Mucosa of stomach (tissue), 1 donor: Measurements from ENCODE around the gene UST.
"Not testable (repeated sequence)": the region's sequence is repeated elsewhere in the genome, so short reads cannot be mapped to it uniquely, and the experiment has no call there.

Source experiments
- H3K27me3 ChIP-seq: one replicate; pipeline ENCODE4 v1.7.0; 2013; ENCODE audit warnings: mild to moderate bottlenecking, low read length; ENCODE audit not compliant: control insufficient read depth, insufficient read depth
- H3K36me3 ChIP-seq: one replicate; pipeline ENCODE4 v1.7.0; 2013; ENCODE audit warnings: low read length; ENCODE audit not compliant: control insufficient read depth, insufficient read depth
- H3K4me1 ChIP-seq: one replicate; pipeline ENCODE4 v1.7.0; 2013; ENCODE audit warnings: mild to moderate bottlenecking, low read length; ENCODE audit not compliant: control insufficient read depth, insufficient read depth
- H3K4me3 ChIP-seq: one replicate; pipeline ENCODE4 v1.7.0; 2013; ENCODE audit warnings: low read length
- H3K9ac ChIP-seq: one replicate; pipeline ENCODE4 v1.7.0; 2013; ENCODE audit warnings: mild to moderate bottlenecking, low read length, moderate library complexity
- H3K9me3 ChIP-seq: one replicate; pipeline ENCODE4 v1.7.0; 2013; ENCODE audit warnings: mild to moderate bottlenecking, low read length, moderate library complexity; ENCODE audit not compliant: control insufficient read depth
- donor health status: Pancreatic carcinoma.

UST gene

DNA sequence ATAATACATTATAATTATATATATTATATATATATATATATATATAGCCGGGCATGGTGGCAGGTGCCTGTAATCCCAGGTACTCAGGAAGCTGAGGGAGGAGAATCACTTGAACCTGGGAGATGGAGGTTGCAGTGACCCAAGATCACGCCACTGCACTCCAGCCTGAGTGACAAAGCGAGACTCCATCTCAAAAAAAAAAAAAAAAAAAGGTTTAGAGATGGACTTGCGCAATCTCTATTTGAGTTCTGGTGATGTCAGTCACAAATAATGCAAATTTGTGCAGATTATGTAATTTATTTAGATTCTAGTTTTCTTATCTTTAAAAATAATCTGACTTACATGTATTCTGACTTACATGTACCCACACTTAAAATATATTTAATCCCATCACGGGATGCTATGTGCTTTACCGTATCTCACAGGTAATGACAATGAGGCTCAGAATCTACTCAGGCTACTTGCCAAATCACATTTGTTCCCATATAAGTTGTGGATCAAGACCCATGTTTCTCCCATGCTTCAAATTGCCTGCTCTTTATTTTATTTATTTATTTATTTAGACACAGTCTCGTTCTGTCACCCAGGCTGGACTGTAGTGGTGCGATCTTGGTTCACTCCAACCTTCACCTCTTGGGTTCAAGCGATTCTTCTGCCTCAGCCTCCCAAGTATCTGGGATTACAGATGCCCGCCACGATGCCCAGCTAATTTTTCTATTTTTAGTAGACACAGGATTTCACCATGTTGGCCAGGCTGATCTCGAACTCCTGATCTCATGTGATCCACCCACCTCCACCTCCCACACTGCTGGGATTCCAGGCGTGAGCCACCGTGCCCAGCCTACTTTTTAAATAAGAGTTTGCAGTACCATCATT is 7.6 kb upstream of the UST start:
- Histone ChIP-seq H3K9me3 (no peaks in the 10 kb centered on the region), H3K4me3 (no peak overlapping the region), H3K4me1 (no peaks in the 10 kb centered on the region), H3K27me3 (no peaks in the 10 kb centered on the region), H3K36me3 (no peaks in the 10 kb centered on the region), H3K9ac (no peak overlapping the region)

DNA sequence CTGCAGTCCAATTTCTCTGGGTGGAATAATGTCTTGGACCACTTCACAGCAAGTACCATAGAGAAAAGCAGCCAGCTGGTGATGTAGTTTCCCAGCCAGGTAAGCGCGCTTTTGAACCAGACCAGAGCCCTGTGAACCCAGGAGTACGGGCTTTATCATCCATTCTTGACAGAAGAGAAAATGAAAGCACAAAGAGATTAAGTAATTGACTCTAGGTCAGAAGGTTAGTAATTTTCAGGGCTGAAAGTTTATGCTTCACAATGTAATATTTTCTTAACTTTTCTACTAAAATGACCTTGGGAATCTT is 7.1 kb upstream of the UST start:
- H3K4me3 ChIP-seq, result no peak overlapping the region
- H3K36me3 ChIP-seq, result no peaks in the 10 kb centered on the region
- no peaks in the 10 kb centered on the region for H3K4me1 ChIP-seq
- no peaks in the 10 kb centered on the region for H3K27me3 ChIP-seq
- H3K9ac ChIP-seq, result no peak overlapping the region
- H3K9me3 ChIP-seq, result no peaks in the 10 kb centered on the region

DNA sequence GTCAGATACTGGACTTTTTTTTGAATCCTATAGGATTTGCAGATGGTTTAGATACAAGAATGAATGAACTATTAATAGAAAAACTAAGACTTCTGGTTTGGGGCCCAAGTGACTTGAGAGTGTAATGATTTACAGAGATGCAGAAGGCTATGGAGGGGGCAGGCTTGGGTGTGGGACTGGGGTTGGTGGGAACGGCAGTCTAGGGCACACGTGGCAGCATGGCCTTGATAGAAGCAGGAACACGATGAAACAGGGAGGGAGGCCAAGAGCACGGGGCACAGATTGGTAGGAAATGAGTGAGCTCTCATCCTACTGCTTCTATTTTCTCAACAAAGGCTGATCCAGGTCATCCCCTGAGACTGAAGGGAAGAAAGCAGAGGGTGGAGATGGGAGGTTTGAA is 3.4 kb upstream of the UST start:
- H3K4me1 ChIP-seq, result peaks cover 7% of the 10 kb centered on the region
- H3K36me3 ChIP-seq, result no peaks in the 10 kb centered on the region
- no peak overlapping the region for H3K4me3 ChIP-seq
- no peaks in the 10 kb centered on the region for H3K27me3 ChIP-seq
- H3K9me3 ChIP-seq, result no peaks in the 10 kb centered on the region
- no peak overlapping the region for H3K9ac ChIP-seq

DNA sequence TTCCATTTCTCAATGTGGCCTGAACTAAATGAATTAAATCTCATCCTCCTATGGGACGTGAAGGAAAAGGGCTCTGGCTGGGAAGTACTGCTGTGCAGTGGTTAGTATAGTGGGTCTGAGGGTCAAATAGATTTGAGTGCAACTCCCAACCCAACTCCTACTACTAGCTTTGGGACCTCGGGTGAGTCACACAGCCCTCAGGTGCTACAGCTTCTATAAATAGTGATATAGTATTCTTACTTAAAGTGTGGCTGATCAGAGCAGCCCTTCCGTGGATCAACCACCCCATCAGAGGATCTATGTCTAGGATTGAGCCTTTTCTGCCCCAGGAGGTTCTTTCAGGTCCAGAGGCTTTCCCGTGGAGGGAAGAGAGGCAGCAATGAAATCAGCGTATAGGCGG is 904 bp upstream of the UST start:
- Histone ChIP-seq H3K9ac (peak overlapping the region; percentile 42), H3K4me3 (peak overlapping the region; percentile 51), H3K27me3 (no peaks in the 10 kb centered on the region), H3K4me1 (peaks cover 7% of the 10 kb centered on the region), H3K36me3 (no peaks in the 10 kb centered on the region), H3K9me3 (no peaks in the 10 kb centered on the region)

DNA sequence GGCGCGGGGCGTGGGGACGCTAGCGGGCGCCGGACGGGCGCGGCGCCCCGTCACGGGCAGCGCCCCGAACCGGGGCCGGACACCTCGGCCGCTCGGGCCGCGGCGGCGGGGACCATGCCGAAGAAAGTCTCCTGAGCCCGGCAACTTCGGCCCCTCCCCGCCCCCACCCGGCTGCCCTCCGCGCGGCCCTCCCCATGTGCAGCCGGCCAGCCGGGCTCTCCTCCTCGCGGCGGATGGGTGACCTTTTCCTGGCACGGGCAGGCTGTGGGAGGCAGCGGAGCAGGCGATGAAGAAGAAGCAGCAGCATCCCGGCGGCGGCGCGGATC is 278 bp downstream of the UST start:
- Histone ChIP-seq H3K9ac (peak overlapping the region; percentile 67), H3K4me3 (peak overlapping the region; percentile 66), H3K27me3 (no peaks in the 10 kb centered on the region), H3K36me3 (no peaks in the 10 kb centered on the region), H3K4me1 (peaks cover 7% of the 10 kb centered on the region), H3K9me3 (no peaks in the 10 kb centered on the region)

DNA sequence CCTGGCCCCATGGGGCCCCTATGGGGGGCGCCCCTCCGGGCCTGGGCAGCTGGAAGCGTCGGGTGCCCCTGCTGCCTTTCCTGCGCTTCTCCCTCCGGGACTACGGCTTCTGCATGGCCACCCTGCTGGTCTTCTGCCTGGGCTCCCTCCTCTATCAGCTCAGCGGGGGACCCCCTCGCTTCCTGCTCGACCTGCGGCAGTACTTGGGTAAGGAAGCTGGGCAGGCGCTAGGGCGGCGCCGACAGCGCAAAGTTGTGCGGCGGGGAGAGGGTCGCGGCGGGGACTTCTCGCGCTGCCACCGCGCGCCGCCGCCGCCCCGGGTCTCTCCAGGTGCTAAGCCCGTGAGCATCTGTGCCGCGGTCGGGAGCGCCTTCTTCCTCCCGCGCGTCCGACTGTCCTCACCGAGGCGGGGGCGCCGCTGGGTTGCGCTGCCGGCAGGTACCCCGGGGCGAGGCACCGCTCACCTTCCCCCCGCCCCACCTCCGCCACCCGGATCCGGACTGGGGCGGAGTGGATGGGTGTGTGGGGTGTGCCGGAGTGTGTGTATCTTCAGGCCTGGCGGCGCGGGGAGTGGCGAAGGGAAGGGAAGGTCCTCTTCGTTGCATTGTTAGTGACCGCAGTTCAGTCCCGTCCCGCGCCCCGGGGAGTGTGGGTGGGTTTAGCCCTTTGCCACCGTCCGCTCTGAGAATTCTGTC is 788 bp downstream of the UST start:
- no peaks in the 10 kb centered on the region for H3K9me3 ChIP-seq
- peak overlapping the region; percentile 66 for H3K4me3 ChIP-seq
- H3K4me1 ChIP-seq, result peaks cover 7% of the 10 kb centered on the region
- no peaks in the 10 kb centered on the region for H3K27me3 ChIP-seq
- no peaks in the 10 kb centered on the region for H3K36me3 ChIP-seq
- peak overlapping the region; percentile 67 for H3K9ac ChIP-seq

DNA sequence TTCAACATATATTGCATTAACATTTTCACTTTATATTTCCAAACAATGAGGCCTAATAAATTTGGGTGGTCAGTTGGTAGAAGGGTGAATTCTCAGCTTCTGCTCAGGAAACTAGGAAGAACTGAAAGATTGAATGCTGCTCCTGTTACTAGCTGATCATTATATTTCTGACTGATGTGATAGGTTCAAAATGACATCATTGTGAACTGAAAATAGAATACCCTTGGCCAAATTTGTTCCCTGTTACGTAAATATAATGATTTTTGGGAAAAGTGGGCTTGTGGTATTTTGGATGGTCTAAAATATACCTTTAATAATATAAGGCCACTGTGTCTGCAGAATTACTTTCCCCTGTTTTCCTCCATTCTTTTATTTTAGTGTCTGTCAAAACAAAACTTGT is 2.8 kb downstream of the UST start:
- H3K27me3 ChIP-seq, result no peaks in the 10 kb centered on the region
- H3K9me3 ChIP-seq, result no peaks in the 10 kb centered on the region
- no peaks in the 10 kb centered on the region for H3K36me3 ChIP-seq
- H3K9ac ChIP-seq, result no peak overlapping the region
- peaks cover 7% of the 10 kb centered on the region for H3K4me1 ChIP-seq
- H3K4me3 ChIP-seq, result no peak overlapping the region

DNA sequence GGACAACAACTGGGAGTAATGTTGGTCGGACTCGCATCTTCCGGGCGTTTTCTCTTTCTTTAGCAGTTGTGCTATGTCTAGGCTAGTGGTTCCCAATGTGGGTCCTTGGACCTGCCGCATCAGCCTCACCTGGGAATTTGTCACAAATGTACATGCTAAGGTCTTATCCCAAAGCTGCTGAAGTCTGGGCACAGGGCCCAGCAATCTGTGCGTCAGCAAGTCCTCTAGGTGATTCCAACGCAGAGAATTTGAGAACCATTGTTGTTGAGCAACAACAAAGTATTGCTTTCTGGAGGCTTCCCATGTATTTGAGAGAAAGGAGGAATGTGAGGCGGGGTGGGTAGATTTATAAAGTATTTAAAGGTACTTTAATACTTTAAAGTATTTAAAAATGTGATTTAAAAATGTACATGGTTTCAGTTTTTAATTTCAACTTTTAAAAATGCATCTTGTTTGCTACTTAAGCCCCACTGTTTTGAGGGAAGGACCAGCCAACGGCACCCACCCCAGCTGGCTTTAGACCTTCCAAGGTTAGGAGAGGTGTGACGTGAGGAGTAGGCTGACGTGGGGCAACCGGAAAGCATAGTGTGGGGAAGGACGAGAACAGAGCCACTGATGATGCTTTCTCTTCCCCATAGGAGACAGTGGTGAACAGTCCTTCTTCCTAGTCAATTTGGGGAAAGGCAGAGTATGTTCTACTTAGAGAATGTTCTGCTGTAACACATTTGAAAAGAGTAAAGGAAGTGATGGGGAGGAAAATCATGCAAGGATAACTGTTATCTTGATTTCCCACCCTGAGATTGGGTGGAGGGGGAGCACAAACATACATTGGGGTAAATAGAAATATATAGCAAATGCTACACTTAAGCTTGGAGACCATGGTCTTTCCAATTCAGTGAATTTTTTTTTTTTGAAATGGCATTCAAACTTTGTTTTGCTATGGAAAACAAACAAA is 4.3 kb downstream of the UST start:
- H3K27me3 ChIP-seq, result no peaks in the 10 kb centered on the region
- H3K4me3 ChIP-seq, result no peak overlapping the region

DNA sequence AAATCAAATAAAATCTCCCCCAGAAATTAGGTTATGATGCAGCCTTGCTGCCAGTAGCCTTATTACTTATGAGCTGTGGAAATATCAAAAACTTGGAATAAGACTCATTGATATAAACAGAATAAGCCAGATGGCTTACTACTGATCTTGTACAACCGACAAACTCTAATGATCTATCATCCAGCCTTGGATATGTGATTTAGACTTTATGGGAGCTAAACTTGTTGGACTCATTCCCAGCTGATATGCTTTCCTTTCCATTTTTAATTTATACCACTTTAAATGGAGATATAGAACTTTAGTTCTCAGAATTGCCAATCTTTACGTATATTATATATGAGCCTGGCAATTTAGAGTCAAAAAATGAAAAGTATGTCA is 5.0 kb downstream of the UST start:
- Histone ChIP-seq H3K9ac (no peak overlapping the region), H3K36me3 (no peaks in the 10 kb centered on the region), H3K9me3 (no peaks in the 10 kb centered on the region), H3K4me3 (no peak overlapping the region), H3K27me3 (no peaks in the 10 kb centered on the region), H3K4me1 (no peaks in the 10 kb centered on the region)

More for the DNA sequence above, 4.3 kb downstream of the UST start:
- Histone ChIP-seq H3K36me3 (no peaks in the 10 kb centered on the region), H3K4me1 (peaks cover 2% of the 10 kb centered on the region), H3K9ac (no peak overlapping the region), H3K9me3 (no peaks in the 10 kb centered on the region)

DNA sequence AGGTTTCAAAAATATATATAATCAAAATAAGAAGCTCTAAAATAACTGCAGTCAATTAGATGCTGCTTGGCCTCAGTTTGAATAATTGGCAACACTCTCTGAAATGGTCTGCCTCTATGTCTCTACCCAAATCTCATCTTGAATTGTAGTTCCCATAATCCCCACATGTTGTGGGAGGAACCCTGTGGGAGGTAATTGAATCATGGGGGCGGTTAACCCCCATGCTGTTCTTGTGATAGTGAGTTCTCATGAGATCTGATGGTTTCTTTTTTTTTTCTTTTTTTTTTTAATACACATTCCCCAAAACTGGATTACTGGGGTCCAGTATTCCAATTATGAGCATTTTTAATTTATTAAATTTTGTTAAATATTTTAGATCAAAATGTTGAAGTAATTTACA is 8.5 kb downstream of the UST start:
- H3K4me1 ChIP-seq, H3K27me3 ChIP-seq, H3K36me3 ChIP-seq, H3K4me3 ChIP-seq, H3K9ac ChIP-seq, H3K9me3 ChIP-seq: not testable (repeated sequence)

DNA sequence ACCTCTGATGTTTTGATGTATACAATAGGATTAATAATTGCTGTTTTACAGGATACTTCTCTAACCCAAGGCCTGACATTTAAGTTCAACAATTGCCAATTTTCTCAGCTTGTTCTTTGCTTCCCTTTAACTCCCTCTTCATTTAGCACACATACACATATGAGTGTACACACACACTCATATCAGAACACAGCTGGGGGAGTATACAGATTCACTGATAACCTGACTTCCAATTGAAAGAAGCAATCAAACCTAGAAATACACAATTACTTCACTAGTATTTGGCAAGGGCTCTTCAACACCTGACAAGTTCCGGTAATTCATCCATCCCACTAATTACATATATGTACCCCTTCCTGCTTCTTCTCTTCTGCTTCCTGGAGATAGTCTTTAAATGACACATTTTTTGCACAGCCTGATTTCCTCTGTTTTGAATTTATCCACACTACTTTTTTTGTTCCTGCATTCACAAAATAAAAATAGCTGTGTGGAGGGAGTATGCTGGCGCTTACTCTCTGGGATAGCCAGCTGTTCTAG is 11.2 kb downstream of the UST start:
- no peak overlapping the region for H3K4me3 ChIP-seq
- no peaks in the 10 kb centered on the region for H3K36me3 ChIP-seq
- H3K4me1 ChIP-seq, result peaks cover 28% of the 10 kb centered on the region
- H3K9ac ChIP-seq, result no peak overlapping the region
- no peaks in the 10 kb centered on the region for H3K9me3 ChIP-seq
- no peaks in the 10 kb centered on the region for H3K27me3 ChIP-seq

DNA sequence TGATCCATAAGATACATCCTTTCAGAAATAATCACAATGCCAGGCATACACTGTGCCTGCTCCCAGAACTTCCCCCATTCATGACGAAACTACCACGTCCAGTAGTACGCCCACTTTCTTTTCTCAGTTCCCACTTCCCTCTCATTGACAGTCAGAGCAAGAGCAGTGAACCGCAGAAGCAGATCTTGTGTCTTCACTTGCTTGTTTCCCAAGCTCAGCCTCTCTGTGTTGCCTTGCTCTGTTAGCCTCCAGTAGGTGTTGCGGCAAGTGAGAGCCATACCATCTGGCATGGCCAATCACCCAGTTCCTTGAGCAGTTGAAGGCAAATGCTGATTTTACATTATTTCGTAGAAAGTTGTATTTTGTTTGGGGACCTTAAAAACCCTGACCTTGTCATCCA is 11.7 kb downstream of the UST start:
- Histone ChIP-seq H3K9ac (no peak overlapping the region), H3K27me3 (no peaks in the 10 kb centered on the region), H3K4me3 (no peak overlapping the region), H3K4me1 (peaks cover 28% of the 10 kb centered on the region), H3K36me3 (no peaks in the 10 kb centered on the region), H3K9me3 (no peaks in the 10 kb centered on the region)
